GM15510 (cell line): Measurements from ENCODE around the gene RERE.

Source experiments
- POLR2A ChIP-seq: IDR thresholded peaks from 3 replicates; pipeline ENCODE4 v1.6.1; 2011; ENCODE audit warnings: borderline replicate concordance; ENCODE audit not compliant: insufficient read length; ENCODE audit errors: extremely low read depth

RERE gene

DNA sequence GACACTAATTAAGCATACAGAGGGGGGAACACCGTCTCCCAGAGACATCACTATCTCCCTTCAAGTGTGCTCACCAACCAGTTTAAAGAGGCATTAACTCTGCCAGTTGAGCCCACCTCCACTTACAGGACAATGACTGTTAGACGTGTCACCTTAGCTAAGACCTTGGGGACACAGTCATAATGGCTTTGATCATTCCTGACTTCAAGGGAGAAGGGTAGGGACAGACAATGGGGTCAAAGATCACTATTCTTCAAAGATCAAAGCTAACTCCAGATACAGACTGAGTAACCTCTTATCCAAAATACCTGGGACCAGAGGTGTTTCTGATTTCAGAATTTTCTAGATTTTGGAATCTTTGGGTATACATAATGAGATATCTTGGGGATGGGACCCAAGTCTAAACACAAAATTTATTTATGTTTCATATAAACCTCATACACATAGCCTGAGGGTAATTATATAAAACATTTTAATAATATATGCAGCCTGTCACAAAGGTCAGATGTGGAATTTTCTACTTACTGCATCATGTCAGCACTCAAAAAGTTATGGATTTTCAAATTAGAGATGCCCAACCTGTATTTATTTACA is 253.4 kb downstream of the RERE start:
- no peak for TF ChIP-seq POLR2A

DNA sequence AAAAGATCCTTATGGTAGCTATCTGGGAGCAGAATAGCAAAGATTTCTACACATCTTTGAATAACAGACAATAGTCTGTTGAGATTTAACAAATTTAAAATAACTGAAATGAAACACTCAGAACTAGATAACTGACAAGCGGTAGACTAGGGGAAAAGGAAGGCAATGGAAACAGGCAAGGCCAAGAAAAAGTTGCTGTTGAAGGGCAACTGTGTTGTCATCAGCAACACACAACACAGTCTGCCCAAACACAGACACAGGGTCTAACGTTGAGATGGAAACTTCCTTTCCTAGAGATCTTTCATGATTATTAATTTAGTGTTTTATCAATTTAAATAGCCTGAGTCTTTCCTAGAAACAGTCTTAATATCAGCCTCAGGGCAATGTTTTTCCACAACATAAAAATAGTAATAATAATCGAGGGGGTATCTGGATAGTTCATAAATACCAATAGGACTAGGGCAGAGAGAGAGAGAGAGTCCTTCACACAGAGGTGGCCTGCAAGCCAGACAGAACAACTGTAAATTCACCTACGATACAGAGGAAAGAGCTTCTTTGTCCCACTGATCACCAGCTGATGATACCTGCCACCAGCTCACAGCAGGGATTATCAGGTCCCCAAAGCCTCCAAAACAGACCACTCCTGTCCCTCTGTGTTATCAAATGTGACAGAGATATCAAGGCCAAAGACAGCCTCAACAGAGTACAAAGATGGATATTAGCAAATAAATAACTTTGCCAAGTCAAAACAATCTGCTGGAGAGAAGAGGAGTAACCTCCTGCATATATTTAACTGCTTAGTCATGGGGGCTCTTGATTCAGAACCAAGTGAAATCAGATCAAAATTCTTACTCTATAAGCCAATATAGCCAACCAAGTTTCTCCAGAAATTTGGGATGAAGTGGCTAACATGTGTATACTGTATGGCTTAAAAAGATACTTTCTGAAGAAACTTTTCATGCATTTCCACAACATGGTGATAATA is 254.3 kb downstream of the RERE start:
- no peak for TF ChIP-seq POLR2A

DNA sequence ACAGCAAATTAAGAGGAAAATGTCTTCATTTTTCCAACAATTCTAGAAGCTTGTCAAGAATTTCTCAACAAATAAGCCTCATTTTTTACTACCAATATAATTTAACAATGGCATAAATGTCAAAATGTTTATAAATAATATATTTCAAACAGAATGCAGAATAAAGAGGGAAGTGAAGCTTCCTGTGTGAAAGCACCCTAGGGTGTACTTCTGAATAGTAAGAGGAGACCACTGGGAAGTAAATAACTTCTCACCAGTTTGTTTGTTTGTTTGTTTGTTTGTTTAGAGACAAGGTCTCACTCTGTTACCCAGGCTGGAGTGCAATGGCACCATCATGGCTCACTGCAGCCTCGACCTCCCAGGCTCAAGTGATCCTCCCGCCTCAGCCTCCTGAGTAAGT is 255.2 kb downstream of the RERE start:
- no peak for TF ChIP-seq POLR2A

DNA sequence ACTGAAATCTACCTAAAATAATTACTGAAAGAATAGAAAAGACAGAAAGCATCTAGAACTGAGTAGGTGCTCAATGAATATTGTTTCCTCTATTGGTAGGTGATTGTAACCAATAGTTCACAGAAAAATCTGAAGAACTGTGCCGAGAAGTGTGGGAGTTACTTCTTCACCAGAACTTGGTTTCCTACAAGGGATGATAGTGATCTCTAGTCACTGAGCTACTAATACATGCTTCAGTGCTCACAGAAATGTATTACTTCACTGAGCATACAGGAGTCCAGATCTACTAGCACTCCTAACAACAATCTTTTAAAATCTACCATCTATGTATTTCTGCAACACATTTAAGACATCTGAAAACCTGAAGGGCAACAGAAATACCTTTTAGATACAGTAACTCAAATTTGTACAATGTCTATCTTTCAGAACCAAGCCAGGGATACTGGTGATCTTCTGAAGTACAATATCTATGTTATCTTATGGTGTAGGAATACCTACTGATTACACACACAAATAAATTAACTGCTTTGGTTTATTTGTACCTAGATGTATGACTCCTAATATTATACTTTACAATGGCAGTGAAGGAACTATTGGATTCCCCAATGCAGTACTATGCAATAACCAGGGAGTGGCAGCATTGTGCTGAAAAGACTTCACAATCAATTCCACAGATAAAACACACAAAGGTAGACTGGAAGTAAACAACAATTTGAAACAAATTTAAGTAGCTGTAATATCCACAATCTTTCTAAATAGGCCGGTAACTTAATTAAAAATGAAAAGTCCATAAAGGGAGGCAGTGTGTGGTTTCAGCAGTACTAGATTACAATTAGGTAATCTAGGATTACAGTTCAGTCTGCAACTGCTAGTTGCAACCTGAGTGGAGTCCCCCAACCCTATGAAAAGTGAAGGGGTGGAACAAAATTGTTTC is 256.6 kb downstream of the RERE start:
- no peak for TF ChIP-seq POLR2A

DNA sequence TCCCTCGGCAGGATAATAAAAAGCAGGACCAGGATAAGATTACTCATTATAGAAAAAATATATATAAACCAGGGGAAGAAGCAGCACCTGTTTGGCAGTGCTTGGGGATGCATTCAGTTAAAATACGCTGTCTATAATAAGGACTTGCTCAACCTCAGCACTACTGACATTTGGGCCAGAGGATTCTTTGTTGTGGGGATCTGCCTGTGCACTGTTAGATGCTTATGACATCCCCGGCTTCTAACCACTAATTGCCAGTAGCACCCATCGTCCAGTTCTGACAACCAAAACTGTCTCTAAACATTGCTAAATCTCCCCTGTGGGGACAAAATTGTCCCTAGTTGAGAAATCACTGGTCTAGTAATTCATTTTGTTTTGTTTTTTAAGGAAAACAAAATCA is 257.4 kb downstream of the RERE start:
- no peak for TF ChIP-seq POLR2A

DNA sequence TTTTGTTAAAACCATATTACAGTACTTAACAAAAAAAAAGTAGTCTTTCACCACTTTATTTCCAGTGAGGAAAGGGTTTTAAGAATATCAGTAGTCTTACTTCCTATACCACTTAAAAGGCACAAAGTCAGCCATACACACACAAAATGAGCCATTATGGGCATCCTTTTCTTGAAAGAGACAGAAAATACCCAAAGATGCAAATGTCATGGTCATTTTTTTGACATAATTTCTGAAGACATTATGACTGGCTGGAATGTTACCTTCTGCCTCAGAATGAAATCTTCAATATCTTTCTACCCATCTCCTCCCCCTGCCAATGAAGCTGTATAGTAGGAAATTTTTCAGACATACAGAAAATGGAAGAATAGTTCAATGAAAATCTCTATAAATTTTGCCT is 261.9 kb downstream of the RERE start:
- TF ChIP-seq POLR2A = no peak

DNA sequence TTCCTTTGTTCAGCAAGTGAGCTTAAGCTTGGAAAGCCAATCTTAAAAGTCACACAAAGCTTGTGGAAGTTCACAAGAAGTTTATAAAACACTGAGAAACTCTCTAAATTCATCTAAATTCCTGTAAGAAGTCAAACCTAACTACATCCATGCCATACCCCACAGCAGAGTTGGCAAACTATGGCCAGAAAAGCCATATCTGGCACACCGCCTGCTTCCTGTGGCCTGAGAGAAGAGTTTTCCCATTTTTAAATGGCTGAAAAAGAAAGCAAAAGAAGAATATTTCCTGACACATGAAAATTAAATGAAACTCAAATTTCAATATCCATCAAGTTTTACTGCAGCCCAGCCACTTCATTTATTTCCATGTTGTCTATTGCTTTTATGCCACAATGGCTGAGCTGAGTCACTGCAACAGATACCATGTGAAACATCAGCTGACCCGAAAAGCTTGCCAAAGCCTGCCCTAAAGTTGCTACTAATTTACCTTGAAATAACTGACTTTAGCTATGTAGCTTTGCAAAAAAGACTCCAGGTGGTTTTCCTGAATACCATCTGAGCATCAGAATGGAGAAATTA is 262.4 kb downstream of the RERE start:
- no peak for TF ChIP-seq POLR2A

DNA sequence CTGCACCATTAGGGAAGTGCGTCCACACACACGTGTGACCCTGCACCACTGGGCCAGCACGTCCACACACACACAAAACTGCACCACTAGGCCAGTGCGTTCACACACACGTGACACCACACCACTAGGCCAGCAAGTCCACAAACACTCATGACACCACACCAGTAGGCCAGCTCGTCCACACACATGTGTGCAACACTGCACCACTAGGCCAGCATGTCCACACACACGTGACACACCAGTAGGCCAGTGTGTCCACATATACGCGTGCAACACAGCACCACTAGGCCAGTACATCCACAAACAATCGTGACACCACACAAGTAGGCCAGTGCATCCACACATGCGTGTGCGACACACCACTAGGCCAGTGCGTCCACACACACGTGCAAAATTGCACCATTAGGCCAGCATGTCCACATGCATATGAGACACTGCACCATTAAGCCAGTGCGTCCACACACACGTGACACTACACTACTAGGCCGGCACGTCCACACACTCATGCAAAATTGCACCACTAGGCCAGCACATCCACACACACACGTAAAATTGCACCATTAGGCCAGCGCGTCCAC is 264.5 kb downstream of the RERE start:
- TF ChIP-seq POLR2A = no peak

DNA sequence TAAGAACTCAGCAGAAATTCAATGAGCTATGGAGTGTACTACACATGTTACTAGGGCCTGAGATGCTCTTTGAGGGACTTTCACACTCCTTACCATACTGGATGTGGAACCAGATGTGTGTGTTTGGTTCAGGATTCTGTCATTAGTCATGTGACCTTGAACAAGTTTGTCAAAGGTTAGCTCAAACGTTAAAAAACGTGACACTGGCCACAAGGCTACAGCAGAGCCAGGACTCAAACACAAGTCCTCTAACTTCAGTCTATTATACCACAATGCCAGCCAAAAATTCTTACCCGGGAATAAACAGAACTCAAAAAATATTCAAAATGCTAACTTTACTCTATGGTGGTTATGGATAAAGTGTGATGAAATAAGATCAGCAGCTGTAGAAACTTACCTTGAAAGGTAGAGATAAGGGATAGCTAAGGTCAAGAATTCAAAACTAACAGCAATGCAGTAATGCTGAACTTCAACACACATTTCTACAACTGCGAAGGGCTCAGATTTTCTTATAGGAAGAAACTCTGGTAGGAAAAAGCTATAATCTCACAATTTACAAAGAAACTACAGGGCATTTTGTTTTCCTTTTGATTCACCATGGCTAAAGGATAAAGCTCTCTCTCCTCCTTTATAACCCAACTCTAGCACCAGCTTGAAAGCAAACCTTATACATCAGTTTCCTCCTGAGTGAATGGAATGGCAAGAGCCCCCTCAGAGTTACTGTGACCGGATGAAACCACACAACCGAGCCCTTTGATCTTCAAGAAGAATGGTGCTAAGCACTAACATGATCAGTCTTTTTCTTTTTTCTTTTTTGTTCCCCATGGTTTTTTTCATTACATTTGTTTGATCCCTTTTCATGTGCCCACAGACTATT is 265.6 kb downstream of the RERE start:
- TF ChIP-seq POLR2A = no peak

DNA sequence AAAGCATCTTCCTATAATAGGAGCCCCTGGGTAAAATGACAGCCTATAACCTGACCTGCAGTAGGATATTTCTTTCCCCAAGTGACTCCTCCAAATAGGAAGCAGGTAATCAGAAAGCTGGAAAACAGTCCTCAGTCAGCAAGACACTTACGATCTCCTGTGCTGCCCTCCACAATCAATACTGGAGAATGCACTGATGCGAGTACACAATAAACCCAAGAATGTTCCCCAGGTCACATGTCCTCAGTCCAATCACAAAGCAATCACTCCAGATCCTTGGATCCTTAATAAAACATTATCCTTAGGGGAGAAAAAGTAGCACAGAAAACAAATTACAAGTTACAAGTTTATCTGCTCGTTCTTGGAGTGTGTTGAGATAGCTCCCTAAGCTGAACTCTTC is 266.4 kb downstream of the RERE start:
- TF ChIP-seq POLR2A = no peak

DNA sequence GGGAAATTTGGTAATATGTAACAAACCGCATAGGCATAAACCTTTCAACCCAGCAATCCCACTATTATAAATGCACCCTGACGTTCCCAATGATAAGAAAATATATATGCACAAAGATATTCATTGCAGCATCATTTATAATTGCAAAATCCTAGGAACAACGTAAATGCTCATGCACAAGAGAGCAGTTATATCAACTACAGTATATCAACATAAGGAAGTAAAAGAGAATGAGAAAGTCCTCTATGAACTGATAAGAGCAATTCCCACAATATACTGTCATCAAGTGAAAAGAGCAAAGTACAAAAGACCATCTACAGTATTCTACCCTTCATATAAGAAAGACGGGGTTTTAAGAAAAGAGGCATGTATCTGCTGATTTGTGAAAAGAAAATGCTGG is 269.6 kb downstream of the RERE start:
- TF ChIP-seq POLR2A = no peak

DNA sequence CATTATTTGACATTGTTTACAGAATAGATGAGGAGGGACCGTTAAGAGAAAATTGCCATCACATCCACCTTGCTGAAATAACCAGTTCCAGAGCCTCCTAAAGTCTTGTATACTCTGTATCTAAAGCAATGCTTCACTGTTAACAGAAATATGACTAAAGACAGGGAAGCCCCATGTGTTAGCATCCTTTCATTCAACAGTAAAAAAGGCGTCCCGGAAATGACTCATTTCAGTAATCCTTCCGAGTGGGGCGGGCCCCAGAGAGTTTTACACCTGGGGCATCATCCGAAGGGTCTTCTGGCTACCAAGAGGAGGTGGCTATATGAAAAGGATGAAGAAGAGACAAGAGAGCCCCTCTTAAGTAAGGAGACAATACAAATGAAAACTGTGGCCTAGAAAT is 272.4 kb downstream of the RERE start:
- no peak for TF ChIP-seq POLR2A

DNA sequence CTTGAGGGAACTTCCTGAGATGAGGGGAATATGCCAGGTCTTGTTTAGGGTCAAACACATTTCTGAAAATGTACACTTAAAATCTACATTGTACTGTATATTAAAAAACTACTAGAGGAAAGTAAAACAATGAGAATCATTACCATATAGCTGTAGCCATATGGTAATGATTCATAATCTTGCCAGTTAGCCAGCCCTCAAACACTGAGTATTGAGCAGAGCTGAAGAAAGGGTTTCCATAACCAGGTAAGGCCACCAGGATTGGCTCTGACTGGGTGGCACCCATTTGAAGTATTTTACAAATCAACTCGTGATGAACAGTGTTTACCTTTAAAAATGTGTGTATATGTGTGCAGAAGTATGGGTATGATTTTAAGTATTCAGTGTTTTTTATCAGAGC is 272.8 kb downstream of the RERE start:
- no peak for TF ChIP-seq POLR2A

DNA sequence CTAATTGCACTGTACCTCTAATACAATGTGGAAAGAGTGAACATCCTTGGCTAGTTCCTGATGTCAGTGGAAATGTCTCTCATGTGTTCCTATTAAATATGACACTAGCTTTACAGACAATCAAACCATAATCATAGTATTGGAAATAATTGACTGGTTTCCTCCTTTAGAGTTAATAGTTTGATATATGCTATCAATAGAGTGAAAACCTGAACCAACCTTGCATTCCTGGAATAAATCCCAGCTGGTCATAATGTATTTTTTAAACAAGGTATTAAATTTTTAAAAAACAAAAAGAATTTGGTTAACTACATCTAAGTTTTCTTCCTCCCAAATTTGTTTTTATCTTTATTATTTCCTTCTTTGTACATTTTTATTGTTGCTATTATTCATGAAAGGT is 273.5 kb downstream of the RERE start:
- TF ChIP-seq POLR2A = no peak

DNA sequence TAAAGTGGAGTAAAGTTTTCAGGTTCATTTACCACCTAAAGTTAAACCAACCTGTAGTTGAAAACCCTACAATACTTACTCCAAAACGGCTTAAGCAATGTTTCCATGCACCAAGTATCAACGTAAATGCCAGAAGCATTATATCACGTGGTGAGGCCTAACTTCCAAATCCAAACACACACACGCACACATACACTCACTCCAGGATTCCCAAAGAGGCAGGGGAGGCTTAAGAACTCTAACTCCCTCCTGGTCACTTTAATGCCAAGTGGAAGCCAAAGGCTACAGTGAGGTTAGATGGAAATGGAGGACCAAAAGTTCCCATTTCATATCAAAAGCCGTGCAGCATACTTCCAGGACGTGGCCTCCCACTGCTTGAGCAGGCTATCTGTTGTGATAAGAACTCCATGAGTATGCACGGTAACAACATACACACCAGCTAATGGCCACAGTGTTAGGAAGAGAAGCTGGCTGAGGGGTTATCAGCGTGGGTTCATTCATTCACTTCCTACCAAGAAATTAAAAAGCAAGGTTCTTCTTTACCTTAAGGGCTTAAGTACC is 275.4 kb downstream of the RERE start:
- TF ChIP-seq POLR2A = no peak
